Stimulated activated CD4-positive, alpha-beta T cell treated with anti-CD3 and anti-CD28 coated beads, Interleukin-4, amount 100 ng/mL, for 4 hours (primary cell): ENCODE measurements around the gene CEP83.
"Not testable (repeated sequence)": the region's sequence is repeated elsewhere in the genome, so short reads cannot be mapped to it uniquely, and the experiment has no call there.

Experiments used
- DNase-seq, 2 experiments: peaks; one replicate each; pipeline ENCODE4 v3.0.0-alpha.2; 2020

The CEP83 gene

GRCh38 chr12:94459728-94460615 is at the start of gene CEP83:
Gene CEP83, minus strand, starts transcription at chr12:94459867. Its CDS starts 47,377 bp downstream, at chr12:94412490.
- peak; percentile 97 for DNase-seq

- DNase-seq: no peak
Observed at GRCh38 chr12:94509317-94509716, 49.6 kb upstream of the CEP83 start.

- DNase-seq: no peak
Observed at GRCh38 chr12:94507455-94507854, 47.8 kb upstream of the CEP83 start.

- DNase-seq: no peak
Observed at GRCh38 chr12:94504386-94504785, 44.7 kb upstream of the CEP83 start.

GRCh38 chr12:94503619-94504018 is 44.0 kb upstream of the CEP83 start:
- no peak for DNase-seq

- no peak for DNase-seq
Observed at GRCh38 chr12:94500831-94501567, 41.3 kb upstream of the CEP83 start.

- no peak for DNase-seq
Observed at GRCh38 chr12:94498698-94499097, 39.0 kb upstream of the CEP83 start.

GRCh38 chr12:94498073-94498472 is 38.4 kb upstream of the CEP83 start:
- no peak for DNase-seq

- DNase-seq: no peak
Observed at GRCh38 chr12:94495445-94496115, 35.9 kb upstream of the CEP83 start.

GRCh38 chr12:94491489-94491888 is 31.8 kb upstream of the CEP83 start:
- DNase-seq: no peak

- no peak for DNase-seq
Observed at GRCh38 chr12:94488463-94488862, 28.8 kb upstream of the CEP83 start.

GRCh38 chr12:94481734-94482133 is 22.1 kb upstream of the CEP83 start:
- DNase-seq: no peak

GRCh38 chr12:94469522-94469921 is 9.9 kb upstream of the CEP83 start:
- DNase-seq: no peak

- DNase-seq: no peak
Observed at GRCh38 chr12:94460616-94460959, 921 bp upstream of the CEP83 start.

- DNase-seq: no peak
Observed at GRCh38 chr12:94458877-94459727, 565 bp downstream of the CEP83 start.

GRCh38 chr12:94457311-94457710 is 2.4 kb downstream of the CEP83 start:
- no peak for DNase-seq

GRCh38 chr12:94454318-94454717 is 5.3 kb downstream of the CEP83 start:
- not testable (repeated sequence) for DNase-seq

- DNase-seq: no peak
Observed at GRCh38 chr12:94445662-94446061, 14.0 kb downstream of the CEP83 start.

- DNase-seq: no peak
Observed at GRCh38 chr12:94437303-94437702, 22.4 kb downstream of the CEP83 start.

- DNase-seq: no peak
Observed at GRCh38 chr12:94435511-94435927, 24.1 kb downstream of the CEP83 start.

GRCh38 chr12:94434171-94434570 is 25.5 kb downstream of the CEP83 start:
- DNase-seq: no peak

- DNase-seq: no peak
Observed at GRCh38 chr12:94433744-94434143, 25.9 kb downstream of the CEP83 start.

GRCh38 chr12:94430304-94430703 is 29.4 kb downstream of the CEP83 start:
- no peak for DNase-seq
